Mesenchymal stem cell (in vitro differentiated cells and primary cell): ENCODE results near the gene GPR65. TPM values are rescaled to one million over a fixed set of nuclear protein-coding genes. Genes with fewer than 3 reads are reported as not detected.

Experiments
- DNase-seq: peaks from one replicate; pipeline ENCODE4 v3.0.0-alpha.2; 2013
- H2AFZ ChIP-seq: one replicate; pipeline ENCODE4 v1.6.1; 2013; ENCODE audit warnings: low read depth, mild to moderate bottlenecking, control low read depth, inconsistent platforms, low read length, moderate library complexity
- H2AK5ac ChIP-seq: 2 replicates; pipeline ENCODE4 v1.6.1; 2013; ENCODE audit warnings: low read length, moderate library complexity, mild to moderate bottlenecking, inconsistent platforms; ENCODE audit not compliant: severe bottlenecking
- H2BK120ac ChIP-seq: one replicate; pipeline ENCODE4 v1.6.1; 2013; ENCODE audit warnings: low read depth, mild to moderate bottlenecking, inconsistent platforms, low read length, moderate library complexity
- H2BK12ac ChIP-seq, 2 experiments: one replicate each; pipeline ENCODE4 v1.6.1; 2013; ENCODE audit warnings: inconsistent platforms in 2 of 2, low read length in 2 of 2, mild to moderate bottlenecking in 2 of 2, moderate library complexity in 2 of 2, control low read depth in 1 of 2
- H2BK15ac ChIP-seq: one replicate; pipeline ENCODE4 v1.6.1; 2013; ENCODE audit warnings: mild to moderate bottlenecking, low read depth, inconsistent platforms; ENCODE audit not compliant: poor library complexity, severe bottlenecking
- H2BK5ac ChIP-seq: 2 replicates; pipeline ENCODE4 v1.6.1; 2013; ENCODE audit warnings: low read depth, mild to moderate bottlenecking, low read length, control low read depth, inconsistent platforms; ENCODE audit not compliant: poor library complexity, severe bottlenecking
- H3K14ac ChIP-seq, 2 experiments: one replicate each; pipeline ENCODE4 v1.6.1; 2013; ENCODE audit warnings: inconsistent platforms in 2 of 2, low read length in 2 of 2, control low read depth in 1 of 2, mild to moderate bottlenecking in 1 of 2, moderate library complexity in 1 of 2
- H3K18ac ChIP-seq, 2 experiments: one replicate each; pipeline ENCODE4 v1.6.1; 2013; ENCODE audit warnings: inconsistent platforms in 2 of 2, low read length in 2 of 2, control low read depth in 1 of 2, low read depth in 1 of 2, mild to moderate bottlenecking in 1 of 2
- H3K23ac ChIP-seq, 2 experiments: one replicate each; pipeline ENCODE4 v1.6.1; 2013; ENCODE audit warnings: inconsistent platforms in 2 of 2, low read length in 2 of 2, mild to moderate bottlenecking in 2 of 2, moderate library complexity in 2 of 2, control low read depth in 1 of 2
- H3K27ac ChIP-seq: 2 replicates; pipeline ENCODE4 v1.5.1; 2013; ENCODE audit warnings: mild to moderate bottlenecking, moderate library complexity, low read length, control low read depth, inconsistent platforms; ENCODE audit not compliant: poor library complexity, severe bottlenecking
- H3K27me3 ChIP-seq, 2 experiments: 2 replicates each; pipeline versions ENCODE4 v1.6.1 to v1.7.0; 2013; ENCODE audit warnings: low read length in 2 of 2, mild to moderate bottlenecking in 2 of 2, moderate library complexity in 2 of 2, control low read depth in 1 of 2, inconsistent platforms in 1 of 2; ENCODE audit not compliant: control insufficient read depth in 1 of 2, insufficient read depth in 1 of 2
- H3K36me3 ChIP-seq, 2 experiments: 2 replicates each; pipeline versions ENCODE4 v1.6.1 to v1.7.0; 2013; ENCODE audit warnings: low read length in 2 of 2, control low read depth in 1 of 2, inconsistent platforms in 1 of 2, low read depth in 1 of 2, mild to moderate bottlenecking in 1 of 2; ENCODE audit not compliant: insufficient read depth in 2 of 2, control insufficient read depth in 1 of 2
- H3K4ac ChIP-seq, 2 experiments: one replicate each; pipeline ENCODE4 v1.6.1; 2013; ENCODE audit warnings: inconsistent platforms in 2 of 2, low read length in 2 of 2, mild to moderate bottlenecking in 2 of 2, moderate library complexity in 2 of 2, control low read depth in 1 of 2, low read depth in 1 of 2
- H3K4me1 ChIP-seq: 2 replicates; pipeline ENCODE4 v1.6.1; 2013; ENCODE audit warnings: low read depth, low read length, control low read depth; ENCODE audit not compliant: control insufficient read depth, insufficient read depth
- H3K4me2 ChIP-seq: 2 replicates; pipeline ENCODE4 v1.6.1; 2013; ENCODE audit warnings: low read length, mild to moderate bottlenecking, inconsistent platforms; ENCODE audit not compliant: poor library complexity, severe bottlenecking
- H3K4me3 ChIP-seq, 2 experiments: 2 replicates each; pipeline versions ENCODE4 v1.5.1 to v1.7.0; 2013; ENCODE audit warnings: low read length in 2 of 2, mild to moderate bottlenecking in 2 of 2, control low read depth in 1 of 2, low read depth in 1 of 2; ENCODE audit not compliant: insufficient read depth in 1 of 2
- H3K79me1 ChIP-seq: replicated peaks from 2 replicates; pipeline ENCODE4 v1.6.1; 2013; ENCODE audit warnings: mild to moderate bottlenecking, control low read depth, low read length, inconsistent platforms; ENCODE audit not compliant: poor library complexity, severe bottlenecking
- H3K9ac ChIP-seq: 2 replicates; pipeline ENCODE4 v1.7.0; 2013; ENCODE audit warnings: mild to moderate bottlenecking, low read length, moderate library complexity
- H3K9me3 ChIP-seq: 2 replicates; pipeline ENCODE4 v1.7.0; 2013; ENCODE audit warnings: mild to moderate bottlenecking, low read length; ENCODE audit not compliant: control insufficient read depth
- H4K8ac ChIP-seq: one replicate; pipeline ENCODE4 v1.6.1; 2013; ENCODE audit warnings: inconsistent platforms, mild to moderate bottlenecking, low read length, moderate library complexity
- H4K91ac ChIP-seq: one replicate; pipeline ENCODE4 v1.6.1; 2013; ENCODE audit warnings: mild to moderate bottlenecking, low read length, inconsistent platforms
- WGBS: methylation state at CpG from one replicate; pipeline ENCODE4 v1.1.7; 2013; ENCODE audit warnings: mixed read lengths; 5-methylcytosine and 5-hydroxymethylcytosine counted together
- polyA plus RNA-seq, 2 experiments: library from polyadenylated mRNA; stranded (reverse); fragments of 200-250 nt; gene quantifications; one replicate each; pipeline ENCODE4 v1.2.3, GENCODE V29; 2013

The GPR65 gene
- 0.25 TPM for polyA plus RNA-seq (2013, experiment 1 of 2)
- polyA plus RNA-seq (2013, experiment 2 of 2), result 0.27 TPM

- Histone ChIP-seq H4K8ac (no peak within 1 kb of the TSS), H3K9ac (no peak within 1 kb of the TSS), H3K4me1 (no peaks in the 10 kb centered on the region), H3K18ac (no peak within 1 kb of the TSS), H3K4me2 (no peak within 1 kb of the TSS), H2AFZ (no peak within 1 kb of the TSS), H2BK12ac (no peak within 1 kb of the TSS), H2AK5ac (no peak within 1 kb of the TSS), H2BK5ac (no peak within 1 kb of the TSS), H3K79me1 (no peaks in the 10 kb centered on the region), H3K36me3 (no peaks in the 10 kb centered on the region), H3K23ac (no peak within 1 kb of the TSS), H3K27me3 (no peaks in the 10 kb centered on the region), H4K91ac (no peak within 1 kb of the TSS), H3K9me3 (no peaks in the 10 kb centered on the region), H2BK120ac (no peak within 1 kb of the TSS), H3K27ac (no peak within 1 kb of the TSS), H3K4me3 (no peak within 1 kb of the TSS), H2BK15ac (no peak within 1 kb of the TSS), H3K4ac (no peak within 1 kb of the TSS), H3K14ac (no peak within 1 kb of the TSS)
- 61% methylated on average over 2 of the region's 3 CpGs for WGBS
- peak; percentile 23 for DNase-seq
Measured at GRCh38 chr14:88005050-88005481, at the start of gene GPR65. GPR65 (plus strand) TSS chr14:88005135; CDS start chr14:88010848, 5,713 bp downstream.

GRCh38 chr14:87955501-87955900 is 49.4 kb upstream of the GPR65 start:
- H2AK5ac ChIP-seq, result no peak overlapping the region
- H3K4me2 ChIP-seq, result no peak overlapping the region
- WGBS, result 88% methylated on average over 5 of the region's 6 CpGs
- peaks cover 0 to 20% of the 10 kb centered on the region in 2 experiments for H3K36me3 ChIP-seq
- no peaks in the 10 kb centered on the region for H3K79me1 ChIP-seq
- no peaks in the 10 kb centered on the region for H3K9me3 ChIP-seq
- no peak overlapping the region for H2AFZ ChIP-seq
- DNase-seq, result no peak
- H3K4me1 ChIP-seq, result no peaks in the 10 kb centered on the region
- H3K27me3 ChIP-seq, result no peaks in the 10 kb centered on the region
- H4K8ac ChIP-seq, result no peak overlapping the region
- no peak overlapping the region for H2BK5ac ChIP-seq
- H3K4me3 ChIP-seq, result no peak overlapping the region
- no peak overlapping the region for H3K14ac ChIP-seq
- no peak overlapping the region for H3K18ac ChIP-seq
- H2BK120ac ChIP-seq, result no peak overlapping the region
- H3K4ac ChIP-seq, result no peak overlapping the region
- no peak overlapping the region for H3K9ac ChIP-seq
- H4K91ac ChIP-seq, result no peak overlapping the region
- no peak overlapping the region for H3K27ac ChIP-seq
- no peak overlapping the region for H2BK15ac ChIP-seq
- H3K23ac ChIP-seq, result no peak overlapping the region
- H2BK12ac ChIP-seq, result no peak overlapping the region

- no peak overlapping the region for H2BK12ac ChIP-seq
- H2BK120ac ChIP-seq, result no peak overlapping the region
- no peak overlapping the region for H3K27ac ChIP-seq
- WGBS, result 94% methylated on average over 5 of the region's 5 CpGs
- peaks cover 0 to 40% of the 10 kb centered on the region in 2 experiments for H3K36me3 ChIP-seq
- no peak overlapping the region for H3K9ac ChIP-seq
- H3K14ac ChIP-seq, result no peak overlapping the region
- H3K4ac ChIP-seq, result no peak overlapping the region
- H3K23ac ChIP-seq, result no peak overlapping the region
- H3K18ac ChIP-seq, result no peak overlapping the region
- no peak overlapping the region for H2BK5ac ChIP-seq
- H3K9me3 ChIP-seq, result no peaks in the 10 kb centered on the region
- no peaks in the 10 kb centered on the region for H3K79me1 ChIP-seq
- no peak overlapping the region for H4K8ac ChIP-seq
- no peak overlapping the region for H3K4me2 ChIP-seq
- no peak for DNase-seq
- H2AFZ ChIP-seq, result no peak overlapping the region
- no peak overlapping the region for H3K4me3 ChIP-seq
- no peak overlapping the region for H2AK5ac ChIP-seq
- no peak overlapping the region for H4K91ac ChIP-seq
- H2BK15ac ChIP-seq, result no peak overlapping the region
- H3K4me1 ChIP-seq, result no peaks in the 10 kb centered on the region
- H3K27me3 ChIP-seq, result no peaks in the 10 kb centered on the region
Measured at GRCh38 chr14:87960013-87960787, 44.7 kb upstream of the GPR65 start.

GRCh38 chr14:87961246-87961645 is 43.7 kb upstream of the GPR65 start:
- no CpG with 5 or more reads among the region's 2 CpGs for WGBS
- Histone ChIP-seq H2BK120ac (no peak overlapping the region), H4K8ac (no peak overlapping the region), H4K91ac (no peak overlapping the region), H2BK15ac (no peak overlapping the region), H3K27me3 (no peaks in the 10 kb centered on the region), H3K9me3 (no peaks in the 10 kb centered on the region), H2BK12ac (no peak overlapping the region), H3K4me2 (no peak overlapping the region), H3K4ac (no peak overlapping the region), H2AFZ (no peak overlapping the region), H3K4me3 (no peak overlapping the region), H3K14ac (no peak overlapping the region), H3K9ac (no peak overlapping the region), H2BK5ac (no peak overlapping the region), H3K36me3 (peaks cover 0 to 47% of the 10 kb centered on the region in 2 experiments), H3K4me1 (no peaks in the 10 kb centered on the region), H3K23ac (no peak overlapping the region), H3K27ac (no peak overlapping the region), H3K18ac (no peak overlapping the region), H3K79me1 (no peaks in the 10 kb centered on the region), H2AK5ac (no peak overlapping the region)
- no peak for DNase-seq
